Duodenal mucosa (tissue), 2 donors: ENCODE measurements around the gene CLHC1.
"Not testable (repeated sequence)": the region's sequence is repeated elsewhere in the genome, so short reads cannot be mapped to it uniquely, and the experiment has no call there.

Source experiments
- H3K27ac ChIP-seq: one replicate; pipeline ENCODE4 v1.7.0; 2013; ENCODE audit warnings: low read depth, low read length
- H3K27me3 ChIP-seq, 2 donors: one replicate each; pipeline ENCODE4 v1.7.0; 2013; ENCODE audit warnings: low read length in 2 of 2, control low read depth in 1 of 2; ENCODE audit not compliant: insufficient read depth in 2 of 2, control insufficient read depth in 1 of 2
- H3K36me3 ChIP-seq, 2 donors: one replicate each; pipeline ENCODE4 v1.7.0; 2013; ENCODE audit warnings: low read length in 2 of 2, control low read depth in 1 of 2; ENCODE audit not compliant: insufficient read depth in 2 of 2, control insufficient read depth in 1 of 2
- H3K4me1 ChIP-seq, 2 donors: one replicate each; pipeline ENCODE4 v1.7.0; 2013; ENCODE audit warnings: low read length in 2 of 2, control low read depth in 1 of 2; ENCODE audit not compliant: insufficient read depth in 2 of 2, control insufficient read depth in 1 of 2
- H3K4me3 ChIP-seq, 2 donors: one replicate each; pipeline ENCODE4 v1.7.0; 2013; ENCODE audit warnings: low read length in 2 of 2, low read depth in 1 of 2
- H3K9ac ChIP-seq, 2 donors: one replicate each; pipeline ENCODE4 v1.7.0; 2013; ENCODE audit warnings: low read length in 2 of 2, low read depth in 1 of 2
- H3K9me3 ChIP-seq, 2 donors: one replicate each; pipeline ENCODE4 v1.7.0; 2013; ENCODE audit warnings: low read length in 2 of 2, control low read depth in 1 of 2; ENCODE audit not compliant: control insufficient read depth in 1 of 2

Gene CLHC1

DNA sequence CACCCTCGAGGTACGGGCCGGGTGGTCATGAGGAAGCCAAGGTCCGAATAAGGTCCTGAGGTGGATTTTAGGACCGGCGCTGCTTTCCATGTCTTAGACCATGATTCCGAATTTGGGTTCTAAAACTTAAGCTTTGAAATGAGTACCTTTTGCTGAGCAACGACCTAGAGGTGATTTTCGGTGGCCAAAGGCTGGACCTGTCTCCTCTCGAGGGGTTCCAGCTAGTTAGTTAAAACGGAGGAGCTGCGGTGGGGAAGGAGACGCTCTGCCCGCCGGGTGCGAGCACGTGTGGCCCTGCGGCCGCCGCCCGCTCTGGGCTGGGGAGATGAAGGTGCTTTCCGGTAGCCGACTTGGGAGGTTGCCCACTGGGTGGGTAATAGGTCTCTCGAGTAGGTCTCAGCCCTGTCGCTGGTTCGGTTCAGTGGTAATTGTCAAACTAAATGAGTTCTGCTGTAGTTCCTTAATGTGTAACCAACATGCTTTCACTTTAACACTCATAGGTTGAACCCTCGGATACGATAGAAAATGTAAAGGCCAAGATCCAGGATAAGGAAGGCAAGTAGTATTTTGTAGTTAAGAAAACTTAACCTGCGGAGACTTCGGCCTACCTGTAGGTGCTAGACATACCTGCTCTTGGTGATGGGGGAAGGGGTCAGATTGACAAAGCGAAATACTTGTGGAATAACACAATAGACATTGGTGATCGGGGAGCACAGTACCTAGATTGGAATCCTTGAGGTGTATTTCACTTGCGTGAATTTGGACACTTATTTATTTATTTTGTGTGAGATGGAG, 967 bp upstream of the CLHC1 start:
- Histone ChIP-seq H3K4me1 (peaks cover 22% of the 10 kb centered on the region in 2 donors), H3K27ac (peak overlapping the region; percentile 71), H3K9ac (peak overlapping the region; percentile 91 to 99), H3K27me3 (no peaks in the 10 kb centered on the region), H3K36me3 (peaks cover 22 to 34% of the 10 kb centered on the region in 2 donors), H3K9me3 (no peaks in the 10 kb centered on the region), H3K4me3 (peak overlapping the region; percentile 95 to 96)

- Histone ChIP-seq H3K4me3 (peak overlapping the region; percentile 95 to 96), H3K27ac (peak overlapping the region; percentile 88), H3K9ac (peak overlapping the region; percentile 91 to 99), H3K9me3 (no peaks in the 10 kb centered on the region), H3K36me3 (peaks cover 22 to 29% of the 10 kb centered on the region in 2 donors), H3K27me3 (no peaks in the 10 kb centered on the region), H3K4me1 (peaks cover 22% of the 10 kb centered on the region in 2 donors)
Measured at GRCh38 chr2:55231546-55232083, 478 bp downstream of the CLHC1 start.

DNA sequence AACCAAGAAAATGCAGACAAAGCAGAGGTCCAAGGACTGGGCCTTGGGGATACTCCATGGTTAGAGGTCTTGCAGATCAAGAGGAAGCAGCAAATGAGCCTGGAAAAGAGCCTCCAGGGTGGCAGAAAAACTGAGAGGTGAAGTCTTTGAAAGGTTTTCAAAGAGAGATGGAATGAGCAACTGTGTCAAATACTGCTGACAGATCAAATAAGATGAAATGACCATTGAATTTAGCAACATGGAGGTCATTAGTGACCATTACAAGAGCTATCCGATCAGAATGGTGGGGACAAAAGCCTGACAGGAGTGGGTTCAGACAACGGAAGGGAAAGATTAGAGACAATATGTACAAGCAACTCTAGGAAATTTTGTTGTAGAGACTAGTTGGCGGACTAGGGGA, 1.5 kb downstream of the CLHC1 start:
- no peaks in the 10 kb centered on the region for H3K27me3 ChIP-seq

GRCh38 chr2:55229221-55229620, 2.9 kb downstream of the CLHC1 start:
- H3K36me3 ChIP-seq, result peaks cover 5% of the 10 kb centered on the region in 2 donors

More for the DNA sequence above, 1.5 kb downstream of the CLHC1 start:
- Histone ChIP-seq H3K9me3 (no peaks in the 10 kb centered on the region), H3K4me1 (peaks cover 22% of the 10 kb centered on the region in 2 donors), H3K27ac (no peak overlapping the region), H3K9ac (no peak overlapping the region), H3K36me3 (peaks cover 18% of the 10 kb centered on the region in 2 donors), H3K4me3 (no peak overlapping the region)

DNA sequence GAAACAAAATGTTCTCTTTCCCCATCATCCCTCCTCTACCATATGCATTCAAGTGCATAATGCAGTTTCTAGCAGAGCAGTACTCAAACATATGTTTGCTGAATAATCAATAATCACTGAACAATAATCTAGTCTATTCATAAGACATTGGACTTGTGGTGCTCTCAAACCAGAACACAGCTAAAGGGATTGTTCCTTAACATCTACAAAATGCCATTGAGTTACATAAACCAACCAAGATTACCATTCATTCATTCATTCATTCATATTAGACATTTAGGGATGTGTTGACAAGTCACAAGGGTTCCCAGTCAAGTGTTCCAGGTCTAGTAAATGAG, 3.9 kb downstream of the CLHC1 start:
- Histone ChIP-seq H3K27ac (no peak overlapping the region), H3K27me3 (no peaks in the 10 kb centered on the region), H3K9me3 (no peaks in the 10 kb centered on the region), H3K4me3 (no peak overlapping the region), H3K9ac (no peak overlapping the region), H3K36me3 (no peaks in the 10 kb centered on the region), H3K4me1 (peaks cover 7 to 8% of the 10 kb centered on the region in 2 donors)

More at GRCh38 chr2:55229221-55229620, 2.9 kb downstream of the CLHC1 start:
- Histone ChIP-seq H3K4me1 (peaks cover 18% of the 10 kb centered on the region in 2 donors), H3K27me3 (no peaks in the 10 kb centered on the region), H3K4me3 (no peak overlapping the region), H3K27ac (no peak overlapping the region), H3K9me3 (no peaks in the 10 kb centered on the region), H3K9ac (no peak overlapping the region)

DNA sequence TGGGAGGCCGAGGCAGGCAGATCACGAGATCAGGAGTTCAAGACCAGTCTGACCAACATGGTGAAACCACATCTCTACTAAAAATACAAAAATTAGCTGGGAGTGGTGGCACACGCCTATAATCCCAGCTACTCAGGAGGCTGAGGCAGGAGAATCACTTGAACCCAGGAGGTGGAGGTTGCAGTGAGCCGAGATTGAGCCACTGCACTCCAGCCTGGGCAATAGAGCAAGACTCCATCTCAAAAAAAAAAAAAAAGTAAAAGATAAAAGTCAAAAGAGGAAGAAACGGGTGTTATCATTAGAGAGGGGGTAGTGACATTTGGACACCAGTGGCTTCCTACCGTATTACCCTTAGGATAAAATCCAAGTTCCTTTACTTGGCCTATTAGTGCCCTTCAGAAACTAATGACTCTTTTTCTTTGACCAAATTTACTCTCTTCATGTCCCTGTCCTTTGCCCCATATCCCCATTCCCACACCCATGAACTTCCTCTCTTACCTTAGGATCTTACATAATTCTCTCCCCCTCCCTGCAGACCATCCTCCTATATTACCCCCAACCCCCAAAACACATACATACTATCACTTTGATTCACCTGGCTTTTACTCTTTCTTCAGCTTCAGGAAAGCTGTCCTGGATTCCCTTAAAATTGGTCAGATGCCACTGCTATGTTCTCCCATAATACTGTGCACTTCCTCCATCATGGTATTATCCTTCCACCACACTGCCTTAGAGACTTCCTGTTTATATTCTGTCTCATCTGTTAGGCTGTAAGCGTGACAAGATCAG, 4.5 kb downstream of the CLHC1 start:
- not testable (repeated sequence) for H3K9ac ChIP-seq, H3K27me3 ChIP-seq, H3K36me3 ChIP-seq, H3K27ac ChIP-seq, H3K4me3 ChIP-seq, H3K4me1 ChIP-seq, H3K9me3 ChIP-seq

DNA sequence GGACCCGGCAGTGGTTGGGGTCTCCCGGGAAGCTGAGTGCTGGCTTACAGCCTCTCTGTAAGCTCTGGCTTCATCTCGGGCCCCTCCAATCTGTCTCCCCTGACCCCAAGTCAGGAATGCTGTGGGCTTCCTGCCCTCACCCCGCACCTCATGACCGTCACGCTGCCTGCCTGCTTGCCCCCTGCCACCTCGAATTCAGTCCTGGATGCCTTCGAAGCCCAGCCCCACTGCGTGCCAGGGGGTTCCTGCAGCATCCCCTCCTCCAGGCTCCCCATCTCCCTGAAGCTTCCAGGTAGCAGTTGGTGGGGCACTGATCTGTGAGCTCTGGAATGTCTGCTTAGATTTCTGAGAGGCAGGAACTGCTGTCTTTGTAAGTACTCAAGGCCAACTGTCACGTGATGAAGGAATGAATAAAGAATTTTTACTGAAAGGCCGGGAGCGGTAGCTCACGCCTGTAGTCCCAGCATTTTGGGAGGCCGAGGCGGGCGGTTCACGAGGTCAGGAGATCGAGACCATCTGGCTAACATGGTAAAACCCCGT, 6.5 kb downstream of the CLHC1 start:
- H3K27ac ChIP-seq, result no peak overlapping the region
- no peak overlapping the region for H3K9ac ChIP-seq
- no peaks in the 10 kb centered on the region for H3K36me3 ChIP-seq
- H3K4me3 ChIP-seq, result no peak overlapping the region
- peaks cover 0 to 4% of the 10 kb centered on the region in 2 donors for H3K4me1 ChIP-seq
- no peaks in the 10 kb centered on the region for H3K27me3 ChIP-seq
- no peaks in the 10 kb centered on the region for H3K9me3 ChIP-seq

GRCh38 chr2:55224761-55225261, 7.3 kb downstream of the CLHC1 start:
- Histone ChIP-seq H3K36me3 (no peaks in the 10 kb centered on the region), H3K9ac (no peak overlapping the region), H3K4me3 (no peak overlapping the region), H3K27me3 (no peaks in the 10 kb centered on the region), H3K4me1 (peaks cover 0 to 4% of the 10 kb centered on the region in 2 donors), H3K9me3 (no peaks in the 10 kb centered on the region), H3K27ac (no peak overlapping the region)

GRCh38 chr2:55223958-55224760, 7.9 kb downstream of the CLHC1 start:
- Histone ChIP-seq H3K9me3 (no peaks in the 10 kb centered on the region), H3K9ac (no peak overlapping the region), H3K36me3 (no peaks in the 10 kb centered on the region), H3K4me1 (peaks cover 0 to 4% of the 10 kb centered on the region in 2 donors), H3K27me3 (no peaks in the 10 kb centered on the region), H3K27ac (no peak overlapping the region), H3K4me3 (peak overlapping the region in 1 of 2 donors; percentile 79)
